Islet precursor cell (in vitro differentiated cells): ENCODE data around the gene LMX1B.
A peak's percentile ranks its signal among the peaks of the same experiment; 100 is the strongest.

Experiments used
- DNase-seq: peaks from one replicate; pipeline ENCODE4 v3.0.0-alpha.2; 2018

The LMX1B gene

DNA sequence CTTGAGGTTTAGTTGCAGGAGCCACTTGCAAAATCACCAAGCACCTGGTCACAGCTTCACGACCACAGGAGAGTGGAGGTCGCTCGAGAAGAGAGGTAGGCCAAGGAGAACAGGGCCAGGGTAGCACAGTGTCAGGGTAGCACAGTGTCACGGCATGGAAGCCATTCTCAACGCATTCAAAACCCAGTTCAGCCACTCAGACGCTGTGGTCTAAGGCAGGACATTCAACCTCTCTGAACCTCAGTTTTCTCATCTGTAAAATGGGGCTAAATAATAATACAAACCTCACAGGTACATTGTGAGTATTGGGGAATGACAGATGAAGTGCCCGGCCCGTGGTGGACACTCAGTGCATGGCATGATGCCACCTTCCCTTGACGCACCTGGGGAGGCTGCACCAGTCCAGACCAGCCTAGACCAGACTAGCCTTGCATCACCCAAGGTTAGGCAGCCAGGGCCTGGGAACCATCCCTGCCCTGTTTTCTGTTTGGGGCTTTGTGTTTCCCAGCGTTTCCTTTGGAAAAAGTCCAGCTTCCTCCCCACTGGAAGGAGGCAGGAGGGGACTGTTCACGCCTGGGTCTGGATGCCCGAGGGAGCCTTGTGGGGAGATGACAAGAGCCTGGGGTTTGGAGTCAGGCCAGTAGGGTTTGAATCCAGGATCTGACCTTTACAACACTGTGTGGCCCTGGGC is 7.8 kb upstream of the LMX1B start:
- no peak for DNase-seq

DNA sequence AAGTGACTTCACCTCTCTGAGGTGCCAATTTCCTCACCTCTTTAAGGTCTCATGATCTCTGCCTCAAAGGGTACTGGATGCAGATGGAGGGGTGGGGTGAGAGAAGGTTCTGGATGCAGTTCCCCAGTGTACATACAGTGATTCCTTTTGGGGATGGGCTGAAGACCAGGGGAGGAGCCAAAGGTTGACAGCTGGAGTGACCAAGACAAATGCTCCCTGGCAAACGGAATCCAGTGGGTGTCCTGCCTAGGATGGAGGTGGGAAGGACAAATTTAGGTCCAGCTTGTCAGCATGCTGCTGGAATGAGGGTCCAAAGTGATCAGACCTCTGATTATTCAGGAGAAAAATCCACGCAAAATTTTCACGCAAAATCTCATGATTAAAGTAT is 7.3 kb upstream of the LMX1B start:
- DNase-seq = no peak

DNA sequence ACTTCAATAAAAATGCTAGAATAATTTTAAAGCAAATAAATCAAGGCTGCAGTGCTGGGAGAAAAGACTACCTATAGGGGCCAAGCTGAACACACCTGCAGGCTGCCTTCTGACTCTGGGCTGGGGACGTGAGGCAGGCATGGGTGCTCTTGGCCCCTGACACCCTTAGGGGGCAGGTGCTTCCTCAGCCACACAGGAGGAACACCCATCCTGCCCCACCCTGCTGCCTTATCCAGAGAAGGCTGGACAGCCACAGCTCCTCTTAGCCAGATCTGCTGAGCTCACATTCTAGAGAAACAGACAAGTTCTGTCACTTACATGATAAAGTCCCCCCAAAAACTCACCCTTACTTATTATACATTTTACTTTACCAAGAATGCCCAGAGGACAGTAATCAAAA is 6.6 kb upstream of the LMX1B start:
- no peak for DNase-seq

DNA sequence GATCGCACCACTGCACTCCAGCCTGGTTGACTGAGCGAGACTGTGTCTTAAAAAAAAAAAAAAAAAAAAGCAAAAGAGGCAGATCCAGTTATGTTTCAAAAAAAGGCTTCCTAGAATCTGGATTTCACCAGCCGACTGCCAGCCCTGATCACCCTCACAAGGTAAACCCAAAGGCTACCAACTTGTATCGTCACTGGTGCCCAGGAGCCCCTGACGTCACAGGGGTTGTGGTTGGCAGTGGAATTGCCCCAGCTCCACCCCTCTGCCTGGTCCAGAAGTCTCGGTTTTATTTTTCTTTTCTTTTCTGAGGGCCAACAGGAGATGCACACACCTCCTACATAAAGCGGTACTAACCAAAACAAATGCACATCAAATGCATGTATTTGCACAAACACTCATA is 6.0 kb upstream of the LMX1B start:
- DNase-seq = no peak

DNA sequence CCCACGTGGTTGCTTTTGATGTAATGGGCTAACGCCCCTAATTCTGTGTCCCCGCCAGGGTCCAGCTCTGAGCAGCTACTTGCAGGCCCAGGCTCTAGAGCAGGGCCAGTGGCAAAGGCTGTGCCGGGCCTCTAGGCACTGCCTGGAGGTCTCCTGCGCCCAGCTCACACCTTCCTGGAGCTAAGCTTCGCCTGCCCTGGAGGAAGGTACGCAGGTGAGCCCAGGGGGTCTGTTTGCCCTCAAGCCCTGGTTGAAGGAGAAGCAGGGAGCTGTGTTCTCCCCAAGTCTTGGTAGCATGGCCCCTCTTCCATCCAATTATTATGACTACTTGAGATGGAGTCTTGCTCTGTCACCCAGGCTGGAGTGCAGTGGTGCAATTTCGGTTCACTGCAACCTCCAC is 5.2 kb upstream of the LMX1B start:
- DNase-seq = no peak

DNA sequence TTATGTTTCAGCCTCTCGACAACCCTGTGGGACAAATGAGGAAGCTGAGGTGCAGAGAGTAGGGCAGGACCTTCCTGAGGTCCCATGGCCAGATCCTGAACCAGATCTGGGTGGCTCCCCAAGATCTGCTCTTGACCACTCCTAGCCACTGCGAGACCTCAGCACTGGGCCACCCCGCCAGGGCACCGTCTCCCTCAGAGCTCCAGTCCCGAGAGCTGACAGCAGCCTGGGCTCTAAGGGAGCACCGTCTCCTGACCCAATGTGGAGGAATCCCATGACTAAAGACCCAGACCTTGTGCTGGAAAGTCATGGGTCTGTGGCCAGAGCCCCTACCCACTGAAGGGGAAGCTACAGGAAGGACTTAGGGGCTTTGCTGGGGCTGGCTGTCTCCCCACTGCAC is 4.5 kb upstream of the LMX1B start:
- no peak for DNase-seq

DNA sequence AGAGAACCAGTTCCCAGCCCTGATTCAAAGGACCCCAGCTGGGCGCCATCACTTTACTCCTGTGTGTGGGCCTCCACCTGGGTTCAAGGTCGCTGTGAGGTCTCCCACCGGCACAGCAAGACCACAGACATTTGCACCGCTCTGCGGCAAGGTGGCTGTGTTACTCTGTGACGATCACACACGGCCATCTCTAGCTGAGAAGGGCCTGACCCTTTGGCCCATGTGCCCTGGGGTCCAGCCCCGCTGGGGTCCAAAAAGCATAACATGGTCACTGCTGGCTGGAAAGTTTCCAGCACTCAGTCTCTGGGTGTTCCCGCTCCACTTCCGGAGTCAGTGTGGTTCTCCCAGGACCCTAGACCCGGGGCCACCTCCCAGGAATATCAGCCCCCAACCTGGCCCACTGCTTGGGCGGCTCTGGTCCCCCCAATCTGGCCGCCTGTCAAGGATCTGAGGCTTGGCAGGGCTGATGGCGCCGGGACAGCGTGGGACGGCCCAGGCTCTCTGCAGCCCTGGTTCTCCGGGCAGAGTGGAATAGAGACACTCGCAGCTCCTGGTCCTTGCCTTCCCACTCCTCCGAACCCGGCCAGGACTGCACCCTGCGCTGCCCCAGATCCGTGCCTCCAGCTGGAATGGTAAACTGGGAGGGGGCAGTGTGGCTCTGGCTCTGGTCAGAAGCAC is 3.9 kb upstream of the LMX1B start:
- DNase-seq = no peak

DNA sequence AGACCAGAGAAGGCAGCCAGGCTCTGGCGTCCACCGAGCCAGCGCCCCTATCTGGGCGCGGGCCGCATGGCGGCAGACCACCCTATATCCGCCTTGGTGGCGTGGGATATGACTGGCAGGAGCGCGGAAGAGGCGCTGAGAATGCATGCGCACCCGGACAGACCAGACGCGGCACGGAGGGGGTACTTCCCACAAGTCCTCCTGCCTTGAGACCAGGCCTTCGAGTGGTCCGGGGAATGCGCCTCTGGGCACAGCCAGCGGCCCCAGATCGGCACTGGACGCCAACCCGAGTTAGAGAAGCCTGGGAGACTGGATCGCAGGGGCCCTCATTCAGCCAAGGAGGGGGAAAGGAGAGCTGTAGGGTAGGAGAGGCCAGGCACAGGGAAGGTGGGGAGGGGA is 2.5 kb upstream of the LMX1B start:
- no peak for DNase-seq

DNA sequence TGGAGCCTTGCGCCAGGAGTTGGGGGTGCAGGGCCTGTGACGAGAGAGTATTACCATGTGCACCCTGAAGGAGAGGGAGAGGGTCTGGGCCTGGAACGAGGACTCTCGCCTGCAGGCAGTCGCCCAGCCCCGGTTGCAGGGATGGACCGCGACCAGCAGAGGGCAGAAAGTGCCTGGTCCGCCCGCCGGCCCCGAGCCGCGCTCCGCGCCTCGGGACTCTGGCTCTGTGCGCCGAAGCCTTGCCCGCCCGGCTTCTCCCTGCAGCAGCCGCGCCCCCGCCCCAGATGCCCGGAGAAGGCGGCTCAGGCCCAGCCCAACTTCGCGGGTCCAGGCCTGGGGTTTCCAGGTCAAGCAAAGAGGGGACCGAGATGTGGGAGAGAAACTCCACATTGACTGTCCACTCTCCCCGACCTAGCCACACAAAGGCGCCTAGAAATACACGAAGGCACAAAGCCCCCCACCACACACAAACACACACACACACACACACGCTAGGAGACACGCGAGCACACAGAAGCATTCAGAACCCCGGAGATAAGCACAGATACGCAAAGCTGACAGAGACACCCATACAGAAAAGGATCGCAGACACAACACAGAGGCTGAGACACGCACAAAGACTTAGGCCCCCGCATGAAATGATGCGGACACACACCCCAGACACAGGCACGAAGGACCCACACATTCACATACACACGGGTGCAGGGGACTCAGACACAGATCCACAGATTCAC is 2.0 kb upstream of the LMX1B start:
- DNase-seq = peak; percentile 91

DNA sequence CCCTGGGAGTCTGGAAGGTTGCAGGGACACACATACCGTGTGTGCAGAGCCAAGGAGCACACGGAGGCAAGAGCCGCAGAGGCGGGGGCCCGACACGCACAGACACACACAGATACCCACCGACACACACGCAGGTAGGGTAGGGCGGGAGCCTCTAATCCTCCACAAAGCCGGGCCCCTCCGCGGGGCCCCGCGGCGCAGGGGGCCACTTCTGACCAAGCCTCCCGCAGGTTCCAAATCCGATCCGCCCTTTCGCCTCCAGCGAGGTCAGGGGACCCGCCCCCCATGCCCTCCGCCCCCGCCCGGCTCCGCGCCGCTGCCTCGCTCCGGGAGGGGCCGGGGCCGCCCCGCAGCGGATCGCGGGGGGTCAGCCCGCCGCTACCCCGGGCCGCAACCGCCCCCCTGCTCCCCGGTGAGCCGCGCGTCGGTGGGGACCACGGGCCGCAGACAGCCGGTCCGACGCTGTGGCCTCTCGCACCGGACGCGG is 1.4 kb upstream of the LMX1B start:
- DNase-seq = no peak

DNA sequence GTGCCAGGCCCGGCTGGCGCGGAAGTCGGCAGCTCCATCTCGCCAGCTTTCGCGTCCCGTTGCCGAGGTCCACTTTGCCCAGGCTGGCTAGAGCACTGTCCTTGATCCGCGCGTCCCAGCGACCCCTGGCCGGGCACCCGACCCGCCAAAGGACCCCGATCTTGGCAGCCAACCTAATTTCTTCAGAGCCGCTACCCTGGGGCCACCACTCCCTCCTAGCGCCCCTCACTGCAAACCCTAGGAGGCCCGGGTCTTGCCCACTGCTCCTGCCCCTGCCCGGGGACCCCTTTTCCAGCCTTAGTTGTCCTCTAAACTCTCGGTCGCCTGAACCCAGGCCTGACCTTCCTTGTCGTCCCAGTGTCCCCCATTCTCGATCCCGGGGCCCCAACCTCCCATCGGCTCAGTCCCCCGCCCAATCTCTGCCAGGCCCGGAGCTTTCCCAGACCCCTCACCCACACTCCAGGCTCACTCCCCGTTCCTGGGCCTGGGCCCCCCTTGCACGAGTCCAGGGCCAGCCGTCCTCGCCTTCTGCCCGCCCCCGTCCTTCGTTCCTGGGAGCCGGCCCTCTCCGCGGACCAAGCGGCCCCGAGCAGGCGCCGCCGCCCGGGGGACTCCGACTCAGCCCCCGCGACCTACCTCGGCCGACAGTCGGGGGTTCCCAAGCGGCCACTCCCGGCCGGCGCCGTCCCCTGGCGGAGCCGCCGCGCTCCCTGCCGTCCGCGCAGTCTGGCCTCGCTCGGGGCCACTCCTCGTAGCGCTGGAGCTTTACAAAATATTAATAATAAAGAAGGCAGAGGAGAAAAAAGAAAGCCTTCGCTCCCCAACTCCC is 701 bp upstream of the LMX1B start:
- no peak for DNase-seq

DNA sequence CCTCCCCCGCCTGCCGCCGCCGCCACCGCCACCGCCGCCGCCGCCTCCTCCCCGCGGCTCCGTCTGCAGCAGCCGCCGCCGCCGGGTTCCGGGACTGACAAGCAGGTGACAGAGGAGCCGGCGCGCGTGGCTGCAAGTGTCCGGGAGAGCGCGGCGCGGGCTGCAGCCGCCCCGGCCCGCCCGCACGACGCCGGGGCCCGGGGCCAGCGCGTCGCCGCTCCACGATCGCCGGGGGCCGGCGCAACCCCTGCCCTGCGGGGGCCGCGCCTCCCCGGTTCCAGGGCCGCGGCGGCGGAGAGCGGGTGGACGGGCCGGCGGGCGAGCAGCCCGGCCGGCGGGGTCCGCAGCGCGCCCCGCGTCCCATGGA is 343 bp downstream of the LMX1B start:
- DNase-seq = no peak

DNA sequence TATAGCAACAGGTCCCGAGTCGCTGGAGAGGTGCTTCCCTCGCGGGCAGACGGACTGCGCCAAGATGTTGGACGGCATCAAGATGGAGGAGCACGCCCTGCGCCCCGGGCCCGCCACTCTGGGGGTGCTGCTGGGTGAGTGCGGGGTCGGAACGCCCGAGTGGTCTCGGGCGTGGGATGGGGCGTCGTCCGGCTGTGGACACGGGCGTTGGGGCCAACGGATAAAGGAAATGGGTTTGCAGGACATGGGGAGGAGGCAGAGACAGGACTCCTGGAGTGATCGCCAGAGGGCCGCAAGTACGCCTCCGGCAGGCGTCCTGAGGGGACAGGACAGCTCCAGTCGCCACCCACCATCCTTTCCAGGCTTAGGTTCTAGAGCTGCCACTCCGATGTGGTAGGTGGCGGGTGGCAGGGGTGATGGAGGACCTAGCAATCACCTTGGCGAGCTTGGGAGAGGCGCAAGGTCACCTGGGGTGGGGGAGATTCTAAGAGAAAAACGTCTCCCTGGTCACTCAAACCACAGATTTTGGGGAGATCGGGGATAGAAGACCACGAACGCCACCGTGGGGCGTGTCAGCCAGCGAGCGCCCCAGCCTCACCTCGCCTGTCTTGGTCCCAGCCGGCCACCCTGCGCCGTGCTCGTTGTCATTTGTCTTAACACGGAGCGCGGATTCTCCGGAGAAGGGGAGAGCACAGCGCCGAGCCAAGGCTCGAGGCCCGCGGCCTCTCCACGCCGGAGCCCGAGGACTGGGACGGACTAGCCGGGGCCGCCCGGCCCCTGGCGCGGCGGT is 922 bp downstream of the LMX1B start:
- DNase-seq = no peak

DNA sequence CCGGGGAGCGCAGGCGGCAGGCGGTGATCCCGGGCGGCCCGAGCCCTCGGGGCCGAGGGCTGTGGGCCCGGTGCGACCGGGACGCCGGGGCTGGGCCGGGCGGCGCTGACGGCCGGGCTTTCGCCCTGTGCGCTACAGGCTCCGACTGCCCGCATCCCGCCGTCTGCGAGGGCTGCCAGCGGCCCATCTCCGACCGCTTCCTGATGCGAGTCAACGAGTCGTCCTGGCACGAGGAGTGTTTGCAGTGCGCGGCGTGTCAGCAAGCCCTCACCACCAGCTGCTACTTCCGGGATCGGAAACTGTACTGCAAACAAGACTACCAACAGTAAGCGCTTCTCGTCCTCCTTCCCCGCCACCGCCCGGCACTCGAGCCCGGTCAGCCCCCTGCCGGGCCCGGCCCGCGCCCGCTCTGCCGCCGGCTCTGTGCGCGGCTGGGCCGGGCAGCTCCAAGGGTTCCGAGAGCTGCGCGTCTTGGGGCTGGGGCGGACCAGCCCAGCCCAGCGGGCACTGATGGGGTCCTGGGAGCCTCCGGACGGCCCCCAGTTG is 1.6 kb downstream of the LMX1B start:
- no peak for DNase-seq

DNA sequence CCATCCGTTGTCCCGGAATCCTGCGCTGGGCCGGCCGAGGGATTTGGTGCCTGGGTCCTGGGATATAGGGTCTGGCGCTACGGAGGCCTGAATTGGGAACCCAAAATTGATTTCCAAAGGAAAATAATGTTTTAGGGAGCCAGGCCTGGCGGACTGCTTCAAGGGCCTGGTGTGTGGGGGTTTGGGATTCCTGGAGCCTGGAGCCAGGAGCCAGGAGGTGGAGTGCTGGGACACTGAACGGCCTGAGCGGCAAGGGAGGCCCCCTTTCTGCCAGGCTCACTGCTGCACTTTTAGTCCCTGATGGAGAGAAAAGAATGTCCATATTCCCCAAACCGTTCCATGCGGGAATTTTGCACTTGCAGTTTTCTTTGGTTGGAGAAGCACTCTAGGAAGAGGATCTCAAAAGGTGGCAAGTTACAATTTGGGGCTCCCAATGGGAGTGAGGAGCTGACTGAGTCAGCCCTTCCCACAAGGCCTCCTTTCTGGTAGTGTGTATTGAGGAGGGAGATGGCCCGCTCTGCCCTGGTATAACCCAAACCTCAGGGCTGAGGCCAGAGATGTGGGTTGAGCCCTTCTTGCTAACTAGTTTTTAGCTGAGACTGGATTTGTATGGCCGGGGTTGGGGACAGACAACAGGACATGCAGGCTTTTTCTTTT is 2.2 kb downstream of the LMX1B start:
- DNase-seq = no peak

DNA sequence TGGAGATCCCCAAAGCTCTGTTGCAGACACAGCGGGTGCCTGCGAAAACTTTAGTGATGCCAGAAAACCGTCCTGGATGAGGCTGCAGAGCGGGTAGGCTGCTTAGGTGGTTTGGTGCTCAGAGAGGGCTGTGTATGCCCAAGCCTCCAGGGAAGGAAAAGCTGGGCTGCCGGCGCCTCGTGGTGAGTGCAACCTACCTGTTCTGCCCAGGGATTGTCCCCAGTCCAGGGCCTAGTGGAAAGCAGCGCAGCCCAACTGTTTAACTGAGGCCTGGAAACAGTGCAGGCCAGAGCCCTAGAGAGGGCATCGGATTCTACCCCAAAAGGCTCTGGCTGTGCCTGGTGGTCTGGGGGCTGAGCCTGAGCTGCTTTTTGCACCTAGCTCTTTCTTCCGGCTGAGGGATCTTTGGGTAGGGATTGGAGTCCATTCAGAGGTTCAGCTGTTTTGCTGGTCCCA is 2.8 kb downstream of the LMX1B start:
- DNase-seq = no peak

DNA sequence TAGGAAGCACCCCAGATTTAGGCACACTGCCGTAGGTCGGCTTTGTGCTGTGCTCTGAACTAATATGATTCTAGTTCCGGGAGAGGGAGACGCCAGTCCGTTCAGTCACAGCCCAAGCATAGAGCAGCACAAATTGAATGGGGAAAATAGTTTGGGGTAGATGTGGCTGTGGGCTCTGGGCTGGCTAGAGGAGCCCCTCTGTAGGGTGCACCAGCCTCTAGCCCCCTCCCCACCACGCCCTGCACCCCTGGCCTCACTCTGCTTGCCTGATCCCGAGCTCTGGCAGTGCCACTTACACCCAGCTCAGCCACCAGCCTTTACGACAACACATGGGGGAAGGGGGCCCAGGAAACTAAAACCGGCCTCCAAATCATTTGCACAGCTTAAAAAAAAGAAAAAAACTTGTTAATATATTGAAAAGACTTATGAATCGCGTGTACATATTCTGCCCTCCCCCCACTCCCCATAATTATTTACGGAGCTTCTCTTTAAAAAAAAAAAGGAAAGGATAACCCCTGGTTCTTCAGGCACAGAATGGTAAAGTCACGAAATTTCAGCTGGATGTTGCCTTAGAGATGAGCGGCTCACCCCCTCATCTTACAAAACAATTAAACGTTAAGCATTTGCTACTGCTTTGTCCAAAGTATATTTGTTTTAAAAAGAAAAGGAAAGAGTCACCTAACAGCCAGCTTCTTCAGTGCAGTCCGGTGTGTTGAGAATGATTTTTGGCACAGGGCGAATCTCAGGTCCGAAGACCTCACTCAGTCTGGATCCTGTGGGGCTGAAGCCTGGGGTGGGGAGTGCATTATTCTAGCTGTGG is 3.5 kb downstream of the LMX1B start:
- no peak for DNase-seq

DNA sequence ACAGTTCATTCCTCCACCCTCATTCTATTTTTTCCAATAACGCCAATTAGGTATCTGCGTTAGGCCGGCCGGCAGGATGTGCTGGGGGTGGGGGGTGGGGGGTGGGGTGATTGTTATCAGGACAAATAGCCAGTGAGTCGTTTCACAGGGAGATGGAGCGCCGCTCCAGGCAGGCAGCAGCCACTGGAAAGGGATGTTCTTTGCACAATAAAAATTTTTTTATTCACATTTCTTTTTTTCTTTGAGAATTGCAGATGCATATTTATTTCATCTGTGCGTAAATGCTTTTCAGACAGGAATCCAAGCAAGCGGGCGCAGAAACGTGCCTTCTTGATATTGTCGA is 4.1 kb downstream of the LMX1B start:
- DNase-seq = no peak

DNA sequence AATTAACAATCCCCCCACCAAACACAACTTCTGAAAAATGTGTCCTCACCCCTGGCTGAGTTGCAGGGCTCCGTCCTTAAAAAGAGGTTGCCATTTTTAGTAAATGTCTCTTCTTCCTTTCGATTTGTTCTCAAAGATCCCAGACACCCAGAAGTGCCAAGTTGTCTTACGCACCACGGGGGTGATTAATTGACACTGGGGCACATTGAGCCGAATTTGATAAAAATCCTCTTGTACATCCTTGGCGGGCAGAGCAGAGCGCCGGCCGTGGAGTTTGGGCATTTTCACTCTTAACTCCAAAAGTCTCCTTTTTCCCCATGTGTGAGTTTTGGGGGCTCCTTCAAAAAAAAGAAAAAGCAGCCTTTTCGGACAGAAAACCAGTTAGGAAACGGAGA is 4.5 kb downstream of the LMX1B start:
- no peak for DNase-seq

DNA sequence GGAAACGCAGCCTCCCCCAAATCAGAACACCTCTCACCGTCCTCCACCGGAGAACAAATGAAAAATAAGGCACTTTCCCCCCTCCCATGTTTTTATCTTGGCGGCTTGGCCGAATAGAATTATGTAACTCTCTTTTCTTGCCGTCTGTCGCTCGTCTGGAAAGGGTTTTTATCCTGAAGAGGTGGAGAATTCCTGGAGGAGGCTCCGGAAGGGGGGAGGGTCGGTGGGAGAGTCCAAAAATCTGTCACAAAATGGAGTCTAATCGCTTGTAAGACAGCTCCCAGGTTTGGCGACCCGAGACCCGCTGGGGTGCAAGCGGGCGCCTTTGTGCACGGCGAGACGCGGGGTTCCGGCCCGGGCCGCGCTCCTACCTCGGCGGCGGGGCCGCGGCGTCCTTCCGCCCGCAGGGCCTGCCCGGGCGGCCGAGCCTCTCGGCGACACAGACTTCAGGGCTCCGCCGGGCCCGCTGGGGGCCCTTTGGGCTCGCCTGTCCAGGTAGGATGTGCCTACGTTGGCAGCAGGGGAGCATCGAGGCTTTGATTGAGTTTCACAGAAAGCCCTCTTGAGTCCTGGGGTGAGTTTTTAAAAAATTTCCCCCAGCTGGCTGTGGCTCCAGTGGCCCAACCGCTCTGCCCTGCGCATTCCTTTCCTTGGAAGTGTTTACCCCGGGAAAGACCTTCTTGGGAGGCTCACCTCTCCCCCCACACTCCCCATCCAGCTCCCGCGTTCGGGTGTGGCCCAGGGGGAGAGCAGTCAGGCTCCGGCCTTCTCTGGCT is 5.0 kb downstream of the LMX1B start:
- no peak for DNase-seq
